AG04450 (cell line): ENCODE data around the gene KRT9. TPM values are rescaled to one million over a fixed set of nuclear protein-coding genes. Genes with fewer than 3 reads are reported as not detected.

Experiments
- CTCF ChIA-PET: fragments of 300-600, 350-600 bp; formaldehyde crosslinking; extraction: SDS; loops from one replicate; lab custom pipeline; 2022; ENCODE audit warnings: antibody characterized with exemption, inconsistent platforms; lab: Charles Lee
- POLR2A ChIA-PET: fragments of 350-600 bp; formaldehyde crosslinking; extraction: SDS; loops from one replicate; lab custom pipeline; 2021; ENCODE audit warnings: antibody characterized with exemption, inconsistent platforms; lab: Yijun Ruan, JAX
- DNase-seq: peaks from one replicate; pipeline ENCODE4 v3.0.0-alpha.2; 2011; ENCODE audit warnings: low read depth, low spot score
- H3K27ac ChIP-seq: one replicate; pipeline ENCODE4 v1.5.1; 2012; ENCODE audit warnings: low read depth, low read length, control low read depth
- H3K27me3 ChIP-seq: one replicate; pipeline ENCODE4 v1.6.0; 2012; ENCODE audit warnings: low read length; ENCODE audit not compliant: control insufficient read depth, insufficient read depth
- H3K4me3 ChIP-seq: 2 replicates; pipeline ENCODE4 v1.5.1; 2011; ENCODE audit warnings: mild to moderate bottlenecking, low read depth, low read length, control low read depth
- H3K9me3 ChIP-seq: 2 replicates; pipeline ENCODE4 v1.5.1; 2012; ENCODE audit warnings: low read length; ENCODE audit not compliant: control insufficient read depth, insufficient read depth
- CTCF ChIP-seq: IDR thresholded peaks from 2 replicates; pipeline ENCODE4 v1.5.1; 2011; ENCODE audit warnings: low read depth, low read length, control low read depth, inconsistent platforms
- polyA plus RNA-seq: library from polyadenylated mRNA; depleted of rRNA; stranded (reverse); fragments of >200 nt; gene quantifications from 2 replicates; pipeline ENCODE4 v1.2.3, GENCODE V29; 2011

KRT9 gene
- polyA plus RNA-seq, 1 experiment = not detected

DNA sequence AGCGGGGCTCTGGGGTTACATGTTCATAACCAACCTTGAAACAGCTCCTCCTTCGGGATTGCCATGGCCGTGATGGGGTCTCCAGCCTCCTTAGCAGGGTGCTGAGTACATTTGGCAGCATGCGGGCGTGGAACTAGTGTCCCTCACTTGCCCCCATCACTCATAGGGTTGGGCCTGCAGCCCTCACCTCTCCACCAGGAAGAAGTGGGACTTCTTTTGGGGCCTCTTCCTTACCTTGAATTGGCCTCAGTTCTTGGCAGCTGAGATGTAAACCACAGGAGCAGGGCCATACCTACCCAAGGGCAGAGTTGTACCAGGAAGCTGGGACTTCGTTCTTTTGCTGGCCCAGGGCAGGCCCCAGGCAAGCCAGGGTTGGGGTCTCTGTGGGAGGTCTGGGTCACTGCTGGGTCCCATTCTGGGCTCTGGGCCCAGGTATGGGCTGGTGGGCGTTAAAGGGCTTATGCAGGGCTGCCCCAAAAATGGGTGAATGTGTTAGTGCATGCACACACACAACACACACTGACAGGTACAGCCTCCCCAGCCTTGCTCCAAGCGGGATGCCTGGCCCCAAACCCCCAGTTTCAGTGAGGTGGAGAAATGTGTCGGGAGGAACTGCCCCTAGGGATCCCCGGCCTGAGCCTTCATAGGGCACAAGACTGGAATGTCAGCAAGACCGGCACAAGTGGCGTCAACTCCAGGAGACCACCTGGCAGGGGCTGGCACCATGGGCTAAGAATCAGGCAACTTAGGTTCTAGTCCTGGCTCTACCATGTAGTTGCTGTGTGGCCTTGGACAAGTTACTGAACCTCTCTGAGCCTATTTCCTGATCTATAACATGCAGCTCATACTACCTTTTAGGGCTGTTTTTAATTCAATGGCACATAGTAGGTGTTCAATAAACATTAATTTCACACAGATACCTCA, 49.3 kb downstream of the KRT9 start:
- Histone ChIP-seq H3K9me3 (peaks cover 8% of the 10 kb centered on the region; the same call in 1 of the 2 replicates), H3K27ac (no peak overlapping the region), H3K27me3 (no peaks in the 10 kb centered on the region), H3K4me3 (no peak overlapping the region)
- CTCF ChIA-PET = interaction anchor here (2.0 to 3.1 kb wide), 2 partner anchors 26 to 141 kb away, joined by 8 to 20 read pairs; no protein-coding TSS in a partner anchor
- TF ChIP-seq CTCF = no peak
- DNase-seq = no peak
- POLR2A ChIA-PET = no interaction called here

- Histone ChIP-seq H3K4me3 (no peak overlapping the region), H3K27ac (peak overlapping the region; percentile 39), H3K9me3 (peaks cover 8% of the 10 kb centered on the region; the same call in 1 of the 2 replicates), H3K27me3 (no peaks in the 10 kb centered on the region)
- POLR2A ChIA-PET = no interaction called here
- TF ChIP-seq CTCF = no peak; the same call in 1 of the 2 replicates
- peak; percentile 50 for DNase-seq
- CTCF ChIA-PET = interaction anchor here (1.0 to 3.1 kb wide), 3 partner anchors 27 to 141 kb away, joined by 3 to 20 read pairs (median 8); no protein-coding TSS in a partner anchor
These were observed 50.1 kb downstream of the KRT9 start for GRCh38 chr17:41521574-41522261.

GRCh38 chr17:41520821-41521521, 50.9 kb downstream of the KRT9 start:
- H3K27ac ChIP-seq = no peak overlapping the region
- H3K4me3 ChIP-seq = no peak overlapping the region
- POLR2A ChIA-PET = no interaction called here
- no peak for TF ChIP-seq CTCF
- CTCF ChIA-PET = interaction anchor here (1.0 to 3.1 kb wide), 3 partner anchors 28 to 142 kb away, joined by 3 to 20 read pairs (median 8); no protein-coding TSS in a partner anchor
- H3K9me3 ChIP-seq = peaks cover 8% of the 10 kb centered on the region; the same call in 1 of the 2 replicates
- DNase-seq = no peak
- H3K27me3 ChIP-seq = no peaks in the 10 kb centered on the region

- POLR2A ChIA-PET = no interaction called here
- no peak for DNase-seq
- CTCF ChIA-PET = no interaction called here
- H3K9me3 ChIP-seq = peaks cover 8% of the 10 kb centered on the region; the same call in 1 of the 2 replicates
- no peaks in the 10 kb centered on the region for H3K27me3 ChIP-seq
- H3K27ac ChIP-seq = no peak overlapping the region
- TF ChIP-seq CTCF = no peak
- H3K4me3 ChIP-seq = no peak overlapping the region
These were observed 52.2 kb downstream of the KRT9 start for GRCh38 chr17:41519501-41520224.
